ENCODE measurements around the gene SREBF1.
"Not testable (repeated sequence)": the region's sequence is repeated elsewhere in the genome, so short reads cannot be mapped to it uniquely, and the experiment has no call there.

SREBF1 gene

GRCh38 chr17:17812211-17813054, 24.4 kb downstream of the SREBF1 start:
- DNase-seq (ENCODE audit: low read depth) = peak; percentile 64

- no peak for DNase-seq (ENCODE audit: low read depth)
Measured at GRCh38 chr17:17811381-17812210, 25.2 kb downstream of the SREBF1 start.

- DNase-seq (ENCODE audit: low read depth) = no peak
Measured at GRCh38 chr17:17810895-17811248, 25.9 kb downstream of the SREBF1 start.

- no peak for DNase-seq (ENCODE audit: low read depth)
Measured at GRCh38 chr17:17810084-17810894, 26.5 kb downstream of the SREBF1 start.

- no peak for DNase-seq (ENCODE audit: low read depth)
Measured at GRCh38 chr17:17809531-17810083, 27.2 kb downstream of the SREBF1 start.

GRCh38 chr17:17808706-17809432, 27.9 kb downstream of the SREBF1 start:
- DNase-seq (ENCODE audit: low read depth) = no peak

GRCh38 chr17:17808200-17808599, 28.6 kb downstream of the SREBF1 start:
- DNase-seq (ENCODE audit: low read depth) = not testable (repeated sequence)

- no peak for DNase-seq (ENCODE audit: low read depth)
Measured at GRCh38 chr17:17807440-17807839, 29.3 kb downstream of the SREBF1 start.

- no peak for DNase-seq (ENCODE audit: low read depth)
Measured at GRCh38 chr17:17806611-17807274, 30.0 kb downstream of the SREBF1 start.

GRCh38 chr17:17806035-17806434, 30.8 kb downstream of the SREBF1 start:
- DNase-seq (ENCODE audit: low read depth) = no peak

- no peak for DNase-seq (ENCODE audit: low read depth)
Measured at GRCh38 chr17:17805575-17805974, 31.2 kb downstream of the SREBF1 start.

GRCh38 chr17:17804007-17804406, 32.8 kb downstream of the SREBF1 start:
- no peak for DNase-seq (ENCODE audit: low read depth)

- DNase-seq (ENCODE audit: low read depth) = no peak
Measured at GRCh38 chr17:17801800-17802481, 34.8 kb downstream of the SREBF1 start.

- DNase-seq (ENCODE audit: low read depth) = no peak
Measured at GRCh38 chr17:17800504-17801021, 36.2 kb downstream of the SREBF1 start.

GRCh38 chr17:17798573-17799255, 38.1 kb downstream of the SREBF1 start:
- DNase-seq (ENCODE audit: low read depth) = no peak

- no peak for DNase-seq (ENCODE audit: low read depth)
Measured at GRCh38 chr17:17798010-17798556, 38.7 kb downstream of the SREBF1 start.

GRCh38 chr17:17797119-17797809, 39.5 kb downstream of the SREBF1 start:
- no peak for DNase-seq (ENCODE audit: low read depth)

- no peak for DNase-seq (ENCODE audit: low read depth)
Measured at GRCh38 chr17:17796787-17797061, 40.1 kb downstream of the SREBF1 start.
